ENCODE data around the gene PTPA. TPM values are rescaled to one million over a fixed set of nuclear protein-coding genes. Genes with fewer than 3 reads are reported as not detected.

PTPA gene
- total and polyA plus RNA-seq, 2 of the 4 experiments (the other 2 are of a cell fraction): 124 to 149 TPM

- Histone ChIP-seq H4K5ac (ENCODE audit: low read depth, low read length) (no peak overlapping the region), H2BK120ac (ENCODE audit: low read depth, low read length) (no peak overlapping the region), H4K20me1 (ENCODE audit: insufficient read depth, low read length) (no peaks in the 10 kb centered on the region), H3K4me3 (ENCODE audit: insufficient read depth, low read depth, low read length) (no peak overlapping the region), H2BK20ac (ENCODE audit: low read depth, low read length) (no peak overlapping the region), H4K8ac (ENCODE audit: low read depth in 2 of 2, low read length in 2 of 2) (no peak overlapping the region), H2BK5ac (ENCODE audit: low read depth, low read length, poor library complexity, severe bottlenecking) (no peak overlapping the region), H3K9me3 (ENCODE audit: control insufficient read depth, insufficient read depth, low read length) (no peaks in the 10 kb centered on the region), H3K9me1 (ENCODE audit: insufficient read depth, low read length) (0 out of 2 replicates have a peak, but pooled peaks cover 6% of the 10 kb centered on the region), H3K9ac (ENCODE audit: low read depth, low read length) (no peak overlapping the region), H2AFZ (replicated peaks; ENCODE audit: low read length, poor library complexity) (no peak overlapping the region), H3K23ac (ENCODE audit: low read depth, low read length) (no peak overlapping the region), H2BK15ac (ENCODE audit: low read depth, low read length) (no peak overlapping the region), H3K18ac (ENCODE audit: low read depth, low read length) (no peak overlapping the region), H3K14ac (replicated peaks; ENCODE audit: low read depth, low read length) (no peak overlapping the region), H3K56ac (ENCODE audit: extremely low read depth, insufficient read depth, low read length) (no peak overlapping the region), H3K4me1 (ENCODE audit: control insufficient read depth, insufficient read depth, low read length) (no peaks in the 10 kb centered on the region), H2AK9ac (replicated peaks; ENCODE audit: low read depth, low read length, poor library complexity) (no peak overlapping the region), H3K27me3 (ENCODE audit: control insufficient read depth, insufficient read depth, low read length) (no peaks in the 10 kb centered on the region), H3K27ac (ENCODE audit: insufficient read depth, low read length) (no peak overlapping the region), H3K4ac (ENCODE audit: low read depth, low read length) (no peak overlapping the region), H4K91ac (ENCODE audit: insufficient read depth, low read depth, low read length) (no peak overlapping the region), H3K4me2 (ENCODE audit: low read depth, low read length) (no peak overlapping the region), H3K79me1 (ENCODE audit: low read depth in 1 of 2, low read length in 2 of 2) (no peaks in the 10 kb centered on the region), H2AK5ac (ENCODE audit: low read depth, low read length) (no peak overlapping the region), H3K36me3 (ENCODE audit: control insufficient read depth, insufficient read depth, low read length) (no peaks in the 10 kb centered on the region; the same call in 1 of the 2 replicates)
- POLR2A ChIA-PET (ENCODE audit: unreplicated experiment): no interaction called here
- no peak for TF ChIP-seq CTCF (conservative IDR thresholded peaks at IDR 0.05; ENCODE audit: low read depth, low read length)
- no peak for TF ChIP-seq NFE2L2 (IDR thresholded peaks at IDR 0.05; ENCODE audit: low read depth, low read length)
- TF ChIP-seq MAZ (IDR thresholded peaks at IDR 0.05; ENCODE audit: borderline replicate concordance, low read depth, low read length): no peak
- TF ChIP-seq USF2 (IDR thresholded peaks at IDR 0.05; ENCODE audit: low read depth, low read length): no peak
- TF ChIP-seq MXI1 (IDR thresholded peaks at IDR 0.05; ENCODE audit: borderline replicate concordance, low read depth, low read length): no peak
- no peak for TF ChIP-seq RAD21 (IDR thresholded peaks at IDR 0.05; ENCODE audit: low read length)
- TF ChIP-seq ELK1 (IDR thresholded peaks at IDR 0.05; ENCODE audit: borderline replicate concordance, low read depth, low read length): no peak
- no peak for TF ChIP-seq CEBPB (IDR thresholded peaks at IDR 0.05; ENCODE audit: low read depth, low read length)
- no peak for TF ChIP-seq SMC3 (IDR thresholded peaks at IDR 0.05; ENCODE audit: low read depth, low read length)
- TF ChIP-seq BHLHE40 (IDR thresholded peaks at IDR 0.05; ENCODE audit: low read depth, low read length): no peak
- in situ Hi-C loops (cut with MboI; ENCODE audit: low sequenced_read_pairs): no loop called here
- DNase-seq (no peak), ATAC-seq (ENCODE audit: low read depth) (no peak)
- WGBS, 2 experiments (ENCODE audit: extremely low coverage in 2 of 2, insufficient read length in 1 of 2): no CpG with 5 or more reads among the region's 3 CpGs
- dilution Hi-C loops (cut with HindIII; ENCODE audit: low sequenced_read_pairs, unreplicated experiment): no loop called here
- no TSS peak for BruUV-seq (replicated peaks)
- CTCF ChIA-PET: no interaction called here
- intact Hi-C loops (cut with micrococcal nuclease): no loop called here
Measured at GRCh38 chr9:129074106-129074505, 37.1 kb upstream of the PTPA start.

All from IMR-90 (cell line).